ENCODE results near the gene ZNF335. TPM values are rescaled to one million over a fixed set of nuclear protein-coding genes. Genes with fewer than 3 reads are reported as not detected.

ZNF335 gene
- total and polyA plus RNA-seq, 2 of the 8 experiments (the other 6 are each of a cell fraction or from before 2014, with no cell fraction given): 12.4 to 14.6 TPM

DNA sequence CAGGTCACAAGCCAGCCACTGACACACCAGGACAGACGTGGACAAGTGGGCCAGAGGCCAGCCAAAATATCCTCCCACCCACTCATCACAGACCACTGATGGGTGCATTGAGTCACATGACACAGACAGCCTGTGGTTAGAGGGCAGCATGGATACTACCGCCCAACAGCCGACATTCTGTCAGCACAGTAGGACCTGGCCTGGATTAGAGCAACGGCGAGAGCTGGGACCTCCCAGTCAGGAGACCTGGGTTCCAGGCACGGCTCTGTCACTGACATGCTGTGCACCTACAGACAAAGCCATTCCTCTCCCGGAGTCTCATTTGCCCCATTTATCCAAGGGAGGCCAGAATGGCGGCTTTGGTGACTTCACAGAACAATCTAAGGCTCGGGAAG, 8.0 kb downstream of the ZNF335 start (continued):
- TF ChIP-seq, protein P1, sequence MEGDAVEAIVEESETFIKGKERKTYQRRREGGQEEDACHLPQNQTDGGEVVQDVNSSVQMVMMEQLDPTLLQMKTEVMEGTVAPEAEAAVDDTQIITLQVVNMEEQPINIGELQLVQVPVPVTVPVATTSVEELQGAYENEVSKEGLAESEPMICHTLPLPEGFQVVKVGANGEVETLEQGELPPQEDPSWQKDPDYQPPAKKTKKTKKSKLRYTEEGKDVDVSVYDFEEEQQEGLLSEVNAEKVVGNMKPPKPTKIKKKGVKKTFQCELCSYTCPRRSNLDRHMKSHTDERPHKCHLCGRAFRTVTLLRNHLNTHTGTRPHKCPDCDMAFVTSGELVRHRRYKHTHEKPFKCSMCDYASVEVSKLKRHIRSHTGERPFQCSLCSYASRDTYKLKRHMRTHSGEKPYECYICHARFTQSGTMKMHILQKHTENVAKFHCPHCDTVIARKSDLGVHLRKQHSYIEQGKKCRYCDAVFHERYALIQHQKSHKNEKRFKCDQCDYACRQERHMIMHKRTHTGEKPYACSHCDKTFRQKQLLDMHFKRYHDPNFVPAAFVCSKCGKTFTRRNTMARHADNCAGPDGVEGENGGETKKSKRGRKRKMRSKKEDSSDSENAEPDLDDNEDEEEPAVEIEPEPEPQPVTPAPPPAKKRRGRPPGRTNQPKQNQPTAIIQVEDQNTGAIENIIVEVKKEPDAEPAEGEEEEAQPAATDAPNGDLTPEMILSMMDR (IDR thresholded peaks at IDR 0.05; ENCODE audit: control extremely low read depth in 1 of 3, insufficient read depth in 1 of 3, low read depth in 1 of 3, low read length in 3 of 3): no peak
- TF ChIP-seq RAD21 (IDR thresholded peaks at IDR 0.05 in 1 of 2, conservative IDR thresholded peaks at IDR 0.05 in 1 of 2; ENCODE audit: low read depth in 2 of 2, low read length in 2 of 2) (no peak), HDAC6 (IDR thresholded peaks at IDR 0.05; ENCODE audit: low read depth, low read length) (no peak), EZH2 (IDR thresholded peaks at IDR 0.05; ENCODE audit: low read depth, low read length, severe bottlenecking) (no peak)

All from H1 (cell line).